GM18505 (cell line): Measurements from ENCODE around the gene CSTB.

Experiments used
- ATAC-seq: cut with Tn5 transposase; IDR thresholded peaks from one replicate; pipeline ENCODE4 v1.9.1; 2021; ENCODE audit not compliant: unreplicated experiment
- POLR2A ChIP-seq: IDR thresholded peaks from 4 replicates; pipeline ENCODE4 v1.6.1; 2011; ENCODE audit warnings: borderline replicate concordance; ENCODE audit not compliant: insufficient read depth, insufficient read length; ENCODE audit errors: extremely low read depth

The CSTB gene

GRCh38 chr21:43764576-43765495, 11.3 kb downstream of the CSTB start:
- TF ChIP-seq POLR2A = no peak
- ATAC-seq = no peak

GRCh38 chr21:43763901-43764523, 12.1 kb downstream of the CSTB start:
- ATAC-seq = no peak

GRCh38 chr21:43762303-43763128, 13.6 kb downstream of the CSTB start:
- TF ChIP-seq POLR2A = no peak
- ATAC-seq = no peak

More at GRCh38 chr21:43763901-43764523, 12.1 kb downstream of the CSTB start:
- TF ChIP-seq POLR2A = no peak

GRCh38 chr21:43761886-43762285, 14.2 kb downstream of the CSTB start:
- ATAC-seq = no peak
- TF ChIP-seq POLR2A = no peak

GRCh38 chr21:43760391-43760958, 15.6 kb downstream of the CSTB start:
- ATAC-seq = no peak
- TF ChIP-seq POLR2A = no peak

GRCh38 chr21:43759651-43760050, 16.5 kb downstream of the CSTB start:
- ATAC-seq = no peak
- no peak for TF ChIP-seq POLR2A

GRCh38 chr21:43758811-43759210, 17.3 kb downstream of the CSTB start:
- ATAC-seq = no peak
- no peak for TF ChIP-seq POLR2A

GRCh38 chr21:43758111-43758641, 17.9 kb downstream of the CSTB start:
- TF ChIP-seq POLR2A = no peak
- no peak for ATAC-seq

- TF ChIP-seq POLR2A = no peak
- ATAC-seq = no peak
Measured at GRCh38 chr21:43757601-43758000, 18.5 kb downstream of the CSTB start.

GRCh38 chr21:43755820-43756594, 20.1 kb downstream of the CSTB start:
- TF ChIP-seq POLR2A = no peak
- no peak for ATAC-seq

- TF ChIP-seq POLR2A = no peak
- no peak for ATAC-seq
Measured at GRCh38 chr21:43754948-43755781, 20.9 kb downstream of the CSTB start.

GRCh38 chr21:43753439-43753799, 22.7 kb downstream of the CSTB start:
- no peak for ATAC-seq
- TF ChIP-seq POLR2A = no peak
